Transverse colon (tissue), 4 donors: ENCODE data around the gene ADAM10. TPM values are rescaled to one million over a fixed set of nuclear protein-coding genes. Genes with fewer than 3 reads are reported as not detected.

Experiments used
- DNase-seq: peaks from one replicate; pipeline ENCODE4 v3.0.0-alpha.2; 2019
- H3K27ac ChIP-seq, 4 donors: fragments of 200-600 bp; sonication (generic); 2 replicates each; pipeline ENCODE4 v1.5.1; 2016 to 2018; ENCODE audit warnings: inconsistent platforms in 4 of 4
- H3K27me3 ChIP-seq: fragments of 200-600 bp; sonication (generic); 2 replicates; pipeline ENCODE4 v1.5.1; 2017; ENCODE audit warnings: inconsistent platforms
- H3K36me3 ChIP-seq, 4 donors: fragments of 200-600 bp; sonication (generic); 2 replicates each; pipeline ENCODE4 v1.5.1; 2017 to 2019; ENCODE audit warnings: inconsistent platforms in 4 of 4
- H3K4me1 ChIP-seq, 4 donors: fragments of 200-600 bp; sonication (generic); 2 replicates each; pipeline ENCODE4 v1.5.1; 2017 to 2020; ENCODE audit warnings: inconsistent platforms in 4 of 4
- H3K4me3 ChIP-seq, 4 donors: fragments of 200-600 bp; sonication (generic); 1 replicate in 1 of 4; 2 replicates in 3 of 4; pipeline versions ENCODE4 v1.5.1 to v1.6.1; 2017 to 2019; ENCODE audit warnings: inconsistent platforms in 4 of 4
- H3K9me3 ChIP-seq, 2 donors: fragments of 200-600 bp; sonication (generic); 2 replicates each; pipeline ENCODE4 v1.5.1; 2017 to 2019; ENCODE audit warnings: inconsistent platforms in 2 of 2
- CTCF ChIP-seq, 5 experiments: fragments of 200-600 bp in 3 of 5; fragments of 450-650 bp in 2 of 5; sonication (generic) in 3 of 5; IDR thresholded peaks; 1 replicate in 2 of 5; 2 replicates in 3 of 5; pipeline ENCODE4 v1.5.1; 2016 to 2017; ENCODE audit warnings: antibody characterized with exemption in 5 of 5, inconsistent platforms in 3 of 5, mild to moderate bottlenecking in 2 of 5, moderate library complexity in 1 of 5
- EP300 ChIP-seq: sonication (generic); formaldehyde crosslinking; IDR thresholded peaks from one replicate; pipeline ENCODE4 v1.6.1; 2017; ENCODE audit warnings: antibody characterized with exemption, low read depth
- POLR2A ChIP-seq: fragments of 450-650 bp; IDR thresholded peaks from one replicate; pipeline ENCODE4 v1.6.1; 2016; ENCODE audit warnings: antibody characterized with exemption, mild to moderate bottlenecking, moderate library complexity
- POLR2AphosphoS5 ChIP-seq, 3 donors: sonication (generic); formaldehyde crosslinking; IDR thresholded peaks; one replicate each; pipeline ENCODE4 v1.6.1; 2016; ENCODE audit warnings: antibody characterized with exemption in 3 of 3
- WGBS, 2 donors: methylation state at CpG; one replicate each; pipeline ENCODE4 v1.1.5; 2018; ENCODE audit warnings: low coverage in 1 of 2; 5-methylcytosine and 5-hydroxymethylcytosine counted together
- in situ Hi-C, 4 donors: fragments of 200-750 bp; cut with MboI; loops; one replicate each; pipeline versions ENCODE4 v1.15.0 to v1.15.1; 2017; ENCODE audit warnings: low sequenced_read_pairs in 3 of 4, low pct_ligation_motif_present in 1 of 4, low pct_unique_long_range_greater_than_20kb in 1 of 4
- intact Hi-C: fragments of 100-400 bp; cut with DNase I; formaldehyde crosslinking; loops from one replicate; pipeline ENCODE4 v1.15.1; 2023; ENCODE audit warnings: low total_unique reads
- total RNA-seq, 4 donors: library from RNA; depleted of rRNA; stranded (reverse); fragments of >200 nt; gene quantifications; one replicate each; pipeline ENCODE4 v1.1.0, GENCODE V29; 2016

ADAM10 gene
- total RNA-seq, 4 donors from 2014 or later: 45.3 to 941 (median 69.1) TPM

GRCh38 chr15:58734859-58735258, 14.6 kb downstream of the ADAM10 start:
- Histone ChIP-seq H3K27me3 (no peaks in the 10 kb centered on the region), H3K4me1 (peaks cover 8 to 54% (median 10%) of the 10 kb centered on the region in 4 donors), H3K27ac (no peak overlapping the region), H3K36me3 (no peaks in the 10 kb centered on the region), H3K9me3 (no peaks in the 10 kb centered on the region), H3K4me3 (no peak overlapping the region)
- in situ Hi-C loops: no loop called here
- 51 to 53% methylated on average over 2 of the region's 2 CpGs for WGBS, 2 donors
- intact Hi-C loops: no loop called here
- DNase-seq: no peak
- no peak for TF ChIP-seq EP300
- TF ChIP-seq POLR2A: no peak
- TF ChIP-seq POLR2AphosphoS5 (IDR thresholded peaks at IDR 0.05): no peak
- TF ChIP-seq CTCF (IDR thresholded peaks at IDR 0.05): no peak

GRCh38 chr15:58732625-58733363, 16.7 kb downstream of the ADAM10 start:
- intact Hi-C loops (no loop called here), in situ Hi-C loops (no loop called here)
- Histone ChIP-seq H3K4me3 (no peak overlapping the region), H3K4me1 (peaks cover 0 to 40% (median 5%) of the 10 kb centered on the region in 4 donors), H3K36me3 (no peaks in the 10 kb centered on the region), H3K9me3 (no peaks in the 10 kb centered on the region), H3K27me3 (no peaks in the 10 kb centered on the region), H3K27ac (no peak overlapping the region)
- DNase-seq: no peak
- TF ChIP-seq POLR2A (no peak), CTCF (IDR thresholded peaks at IDR 0.05) (no peak), EP300 (no peak), POLR2AphosphoS5 (IDR thresholded peaks at IDR 0.05) (no peak)
- 94% methylated on average over 4 of the region's 4 CpGs; no CpG with 5 or more reads in 1 of the 2 donors for WGBS, 2 donors

- no peak for DNase-seq
- H3K4me3 ChIP-seq: no peak overlapping the region
- in situ Hi-C loops: no loop called here
- H3K9me3 ChIP-seq: no peaks in the 10 kb centered on the region
- H3K36me3 ChIP-seq: no peaks in the 10 kb centered on the region
- H3K27ac ChIP-seq: no peak overlapping the region
- 77 to 100% methylated on average over 2 to 5 of the region's 5 CpGs for WGBS, 2 donors
- TF ChIP-seq POLR2A (no peak), POLR2AphosphoS5 (IDR thresholded peaks at IDR 0.05) (no peak), EP300 (no peak), CTCF (IDR thresholded peaks at IDR 0.05) (no peak)
- H3K27me3 ChIP-seq: no peaks in the 10 kb centered on the region
- intact Hi-C loops: no loop called here
- H3K4me1 ChIP-seq: peaks cover 0 to 34% (median 3%) of the 10 kb centered on the region in 4 donors
These were observed 17.6 kb downstream of the ADAM10 start for GRCh38 chr15:58731756-58732535.

GRCh38 chr15:58726867-58727266, 22.6 kb downstream of the ADAM10 start:
- Histone ChIP-seq H3K36me3 (no peaks in the 10 kb centered on the region), H3K4me1 (peaks cover 0 to 29% (median 5%) of the 10 kb centered on the region in 4 donors), H3K27ac (no peak overlapping the region), H3K4me3 (no peak overlapping the region), H3K27me3 (no peaks in the 10 kb centered on the region), H3K9me3 (no peaks in the 10 kb centered on the region)
- no peak for DNase-seq
- in situ Hi-C loops (no loop called here), intact Hi-C loops (no loop called here)
- no peak for TF ChIP-seq POLR2A
- no peak for TF ChIP-seq EP300
- TF ChIP-seq POLR2AphosphoS5 (IDR thresholded peaks at IDR 0.05): no peak
- no peak for TF ChIP-seq CTCF (IDR thresholded peaks at IDR 0.05)
- WGBS, 2 donors: 95 to 97% methylated on average over 7 to 12 of the region's 12 CpGs
